GM23338 (cell line): Measurements from ENCODE around the gene TAF4. TPM values are rescaled to one million over a fixed set of nuclear protein-coding genes. Genes with fewer than 3 reads are reported as not detected.
A peak's percentile ranks its signal among the peaks of the same experiment; 100 is the strongest.

ENCODE experiments used
- ATAC-seq: fragments of 200-7000 bp; cut with Tn5 transposase; 3 replicates; pipeline ENCODE4 v1.9.1; 2020
- DNase-seq: peaks from one replicate; pipeline ENCODE4 v3.0.0-alpha.2; 2015; ENCODE audit warnings: low spot score
- H2AFZ ChIP-seq: fragments of 200-600 bp; sonication (generic); 2 replicates; pipeline ENCODE4 v1.8.0; 2016; ENCODE audit warnings: antibody characterized with exemption, mild to moderate bottlenecking, moderate library complexity
- H3F3A ChIP-seq: fragments of 200-600 bp; sonication (generic); replicated peaks from 2 replicates; pipeline ENCODE4 v1.8.0; 2017; ENCODE audit warnings: antibody characterized with exemption, mixed run types, low read depth
- H3K27ac ChIP-seq: fragments of 200-600 bp; sonication (generic); 2 replicates; pipeline ENCODE4 v1.6.1; 2016; ENCODE audit warnings: low read depth
- H3K27me3 ChIP-seq: fragments of 200-600 bp; sonication (generic); 2 replicates; pipeline ENCODE4 v1.8.0; 2016; ENCODE audit warnings: mild to moderate bottlenecking, mixed run types, moderate library complexity; ENCODE audit not compliant: insufficient read depth
- H3K36me3 ChIP-seq: fragments of 200-600 bp; sonication (generic); 2 replicates; pipeline ENCODE4 v1.8.0; 2016; ENCODE audit warnings: mild to moderate bottlenecking; ENCODE audit not compliant: insufficient read depth
- H3K4me1 ChIP-seq: fragments of 200-600 bp; sonication (generic); 2 replicates; pipeline ENCODE4 v1.8.0; 2016; ENCODE audit warnings: mild to moderate bottlenecking, moderate library complexity; ENCODE audit not compliant: insufficient read depth
- H3K4me2 ChIP-seq: fragments of 200-600 bp; sonication (generic); 2 replicates; pipeline ENCODE4 v1.7.1; 2017; ENCODE audit warnings: mixed run types
- H3K4me3 ChIP-seq: fragments of 200-600 bp; sonication (generic); 2 replicates; pipeline ENCODE4 v1.6.1; 2016; ENCODE audit warnings: mixed run types
- H3K79me2 ChIP-seq: fragments of 200-600 bp; sonication (generic); replicated peaks from 2 replicates; pipeline ENCODE4 v1.8.0; 2017; ENCODE audit warnings: mild to moderate bottlenecking; ENCODE audit not compliant: insufficient read depth
- H3K9me2 ChIP-seq: fragments of 200-600 bp; sonication (generic); 2 replicates; pipeline ENCODE4 v1.8.0; 2017; ENCODE audit not compliant: insufficient read depth
- H4K20me1 ChIP-seq: fragments of 200-600 bp; sonication (generic); replicated peaks from 2 replicates; pipeline ENCODE4 v1.8.0; 2017; ENCODE audit warnings: mild to moderate bottlenecking; ENCODE audit not compliant: insufficient read depth
- H3K27ac Mint-ChIP-seq: 2 replicates; pipeline ENCODE4 v1.8.0; 2020; ENCODE audit warnings: inconsistent platforms, mild to moderate bottlenecking, moderate library complexity, mixed read lengths
- H3K27me3 Mint-ChIP-seq: 3 replicates; pipeline ENCODE4 v1.8.0; 2022; ENCODE audit warnings: low read depth, mild to moderate bottlenecking, moderate library complexity, mixed read lengths, inconsistent platforms; ENCODE audit not compliant: insufficient read depth, poor library complexity
- H3K36me3 Mint-ChIP-seq: 3 replicates; pipeline ENCODE4 v1.8.0; 2021; ENCODE audit warnings: low read depth, mild to moderate bottlenecking, inconsistent platforms, moderate library complexity, mixed read lengths
- H3K4me1 Mint-ChIP-seq: 3 replicates; pipeline ENCODE4 v1.8.0; 2020; ENCODE audit warnings: mild to moderate bottlenecking, inconsistent platforms, mixed read lengths
- H3K4me3 Mint-ChIP-seq: 3 replicates; pipeline ENCODE4 v1.8.0; 2021; ENCODE audit warnings: moderate library complexity, mild to moderate bottlenecking, inconsistent platforms, mixed read lengths
- H3K9me3 Mint-ChIP-seq: 3 replicates; pipeline ENCODE4 v1.8.0; 2020; ENCODE audit warnings: moderate library complexity, mild to moderate bottlenecking, inconsistent platforms, mixed read lengths
- CREB1 ChIP-seq: fragments of 250-450 bp; sonication (Bioruptor Pico); IDR thresholded peaks from 2 replicates; pipeline ENCODE4 v1.5.0; 2020; ENCODE audit warnings: low read depth, mild to moderate bottlenecking, moderate library complexity
- JUNB ChIP-seq: IDR thresholded peaks from one replicate; pipeline ENCODE4 v1.6.1; 2016; ENCODE audit warnings: antibody characterized with exemption; ENCODE audit not compliant: unreplicated experiment
- NANOG ChIP-seq: IDR thresholded peaks from 2 replicates; pipeline ENCODE4 v1.6.1; 2016; ENCODE audit warnings: antibody characterized with exemption, borderline replicate concordance
- ZNF114 ChIP-seq: fragments of 250-450 bp; sonication (Bioruptor Pico); IDR thresholded peaks from 2 replicates; pipeline ENCODE4 v1.5.0; 2020; ENCODE audit warnings: mild to moderate bottlenecking, moderate library complexity
- polyA plus RNA-seq: library from polyadenylated mRNA; unstranded; fragments of >200 nt; fragmentation: Nextera tagmentation; extraction: Ambion mirVana; gene quantifications from 2 replicates; pipeline ENCODE4 v1.2.1, GENCODE V29; 2016
- total RNA-seq: library from RNA; depleted of rRNA; stranded (reverse); fragments of >200 nt; shearing (Covaris generic); gene quantifications from 2 replicates; pipeline ENCODE4 v1.2.3, GENCODE V29; 2014
- TF ChIP-seq, protein P1 (sequence below), 2 experiments: fragments of 200-600 bp in 1 of 2; sonication (generic) in 1 of 2; conservative IDR thresholded peaks; 2 replicates each; pipeline versions ENCODE4 v1.5.1 to v1.6.1; 2016 to 2017; ENCODE audit warnings: antibody characterized with exemption in 2 of 2, low read depth in 2 of 2, mild to moderate bottlenecking in 2 of 2, moderate library complexity in 1 of 2
- TF ChIP-seq, protein P2 (sequence below): fragments of 250-450 bp; sonication (Bioruptor Pico); IDR thresholded peaks from 2 replicates; pipeline ENCODE4 v1.5.0; 2020; ENCODE audit warnings: mild to moderate bottlenecking, moderate library complexity

Gene TAF4
- total and polyA plus RNA-seq, 2 experiments from 2014 or later = 7.2 to 60.0 TPM

- Histone ChIP-seq H3K4me2 (no peak overlapping the region), H3K4me3 (no peak overlapping the region), H3K36me3 (no peaks in the 10 kb centered on the region), H3K27ac (no peak overlapping the region), H3F3A (no peaks in the 10 kb centered on the region; the same call in 1 of the 2 replicates), H3K27me3 (no peaks in the 10 kb centered on the region), H3K4me1 (peaks cover 24% of the 10 kb centered on the region), H2AFZ (no peak overlapping the region), H3K9me2 (no peaks in the 10 kb centered on the region), H3K79me2 (peaks cover 100% of the 10 kb centered on the region), H4K20me1 (peaks cover 78% of the 10 kb centered on the region)
- TF ChIP-seq, protein P1, sequence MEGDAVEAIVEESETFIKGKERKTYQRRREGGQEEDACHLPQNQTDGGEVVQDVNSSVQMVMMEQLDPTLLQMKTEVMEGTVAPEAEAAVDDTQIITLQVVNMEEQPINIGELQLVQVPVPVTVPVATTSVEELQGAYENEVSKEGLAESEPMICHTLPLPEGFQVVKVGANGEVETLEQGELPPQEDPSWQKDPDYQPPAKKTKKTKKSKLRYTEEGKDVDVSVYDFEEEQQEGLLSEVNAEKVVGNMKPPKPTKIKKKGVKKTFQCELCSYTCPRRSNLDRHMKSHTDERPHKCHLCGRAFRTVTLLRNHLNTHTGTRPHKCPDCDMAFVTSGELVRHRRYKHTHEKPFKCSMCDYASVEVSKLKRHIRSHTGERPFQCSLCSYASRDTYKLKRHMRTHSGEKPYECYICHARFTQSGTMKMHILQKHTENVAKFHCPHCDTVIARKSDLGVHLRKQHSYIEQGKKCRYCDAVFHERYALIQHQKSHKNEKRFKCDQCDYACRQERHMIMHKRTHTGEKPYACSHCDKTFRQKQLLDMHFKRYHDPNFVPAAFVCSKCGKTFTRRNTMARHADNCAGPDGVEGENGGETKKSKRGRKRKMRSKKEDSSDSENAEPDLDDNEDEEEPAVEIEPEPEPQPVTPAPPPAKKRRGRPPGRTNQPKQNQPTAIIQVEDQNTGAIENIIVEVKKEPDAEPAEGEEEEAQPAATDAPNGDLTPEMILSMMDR (conservative IDR thresholded peaks at IDR 0.05; ENCODE audit: low read depth in 2 of 2) = no peak
- TF ChIP-seq CREB1 (CRISPR knock-in tag) (no peak), JUNB (no peak), ZNF114 (no peak), NANOG (no peak)
- TF ChIP-seq, protein P2, sequence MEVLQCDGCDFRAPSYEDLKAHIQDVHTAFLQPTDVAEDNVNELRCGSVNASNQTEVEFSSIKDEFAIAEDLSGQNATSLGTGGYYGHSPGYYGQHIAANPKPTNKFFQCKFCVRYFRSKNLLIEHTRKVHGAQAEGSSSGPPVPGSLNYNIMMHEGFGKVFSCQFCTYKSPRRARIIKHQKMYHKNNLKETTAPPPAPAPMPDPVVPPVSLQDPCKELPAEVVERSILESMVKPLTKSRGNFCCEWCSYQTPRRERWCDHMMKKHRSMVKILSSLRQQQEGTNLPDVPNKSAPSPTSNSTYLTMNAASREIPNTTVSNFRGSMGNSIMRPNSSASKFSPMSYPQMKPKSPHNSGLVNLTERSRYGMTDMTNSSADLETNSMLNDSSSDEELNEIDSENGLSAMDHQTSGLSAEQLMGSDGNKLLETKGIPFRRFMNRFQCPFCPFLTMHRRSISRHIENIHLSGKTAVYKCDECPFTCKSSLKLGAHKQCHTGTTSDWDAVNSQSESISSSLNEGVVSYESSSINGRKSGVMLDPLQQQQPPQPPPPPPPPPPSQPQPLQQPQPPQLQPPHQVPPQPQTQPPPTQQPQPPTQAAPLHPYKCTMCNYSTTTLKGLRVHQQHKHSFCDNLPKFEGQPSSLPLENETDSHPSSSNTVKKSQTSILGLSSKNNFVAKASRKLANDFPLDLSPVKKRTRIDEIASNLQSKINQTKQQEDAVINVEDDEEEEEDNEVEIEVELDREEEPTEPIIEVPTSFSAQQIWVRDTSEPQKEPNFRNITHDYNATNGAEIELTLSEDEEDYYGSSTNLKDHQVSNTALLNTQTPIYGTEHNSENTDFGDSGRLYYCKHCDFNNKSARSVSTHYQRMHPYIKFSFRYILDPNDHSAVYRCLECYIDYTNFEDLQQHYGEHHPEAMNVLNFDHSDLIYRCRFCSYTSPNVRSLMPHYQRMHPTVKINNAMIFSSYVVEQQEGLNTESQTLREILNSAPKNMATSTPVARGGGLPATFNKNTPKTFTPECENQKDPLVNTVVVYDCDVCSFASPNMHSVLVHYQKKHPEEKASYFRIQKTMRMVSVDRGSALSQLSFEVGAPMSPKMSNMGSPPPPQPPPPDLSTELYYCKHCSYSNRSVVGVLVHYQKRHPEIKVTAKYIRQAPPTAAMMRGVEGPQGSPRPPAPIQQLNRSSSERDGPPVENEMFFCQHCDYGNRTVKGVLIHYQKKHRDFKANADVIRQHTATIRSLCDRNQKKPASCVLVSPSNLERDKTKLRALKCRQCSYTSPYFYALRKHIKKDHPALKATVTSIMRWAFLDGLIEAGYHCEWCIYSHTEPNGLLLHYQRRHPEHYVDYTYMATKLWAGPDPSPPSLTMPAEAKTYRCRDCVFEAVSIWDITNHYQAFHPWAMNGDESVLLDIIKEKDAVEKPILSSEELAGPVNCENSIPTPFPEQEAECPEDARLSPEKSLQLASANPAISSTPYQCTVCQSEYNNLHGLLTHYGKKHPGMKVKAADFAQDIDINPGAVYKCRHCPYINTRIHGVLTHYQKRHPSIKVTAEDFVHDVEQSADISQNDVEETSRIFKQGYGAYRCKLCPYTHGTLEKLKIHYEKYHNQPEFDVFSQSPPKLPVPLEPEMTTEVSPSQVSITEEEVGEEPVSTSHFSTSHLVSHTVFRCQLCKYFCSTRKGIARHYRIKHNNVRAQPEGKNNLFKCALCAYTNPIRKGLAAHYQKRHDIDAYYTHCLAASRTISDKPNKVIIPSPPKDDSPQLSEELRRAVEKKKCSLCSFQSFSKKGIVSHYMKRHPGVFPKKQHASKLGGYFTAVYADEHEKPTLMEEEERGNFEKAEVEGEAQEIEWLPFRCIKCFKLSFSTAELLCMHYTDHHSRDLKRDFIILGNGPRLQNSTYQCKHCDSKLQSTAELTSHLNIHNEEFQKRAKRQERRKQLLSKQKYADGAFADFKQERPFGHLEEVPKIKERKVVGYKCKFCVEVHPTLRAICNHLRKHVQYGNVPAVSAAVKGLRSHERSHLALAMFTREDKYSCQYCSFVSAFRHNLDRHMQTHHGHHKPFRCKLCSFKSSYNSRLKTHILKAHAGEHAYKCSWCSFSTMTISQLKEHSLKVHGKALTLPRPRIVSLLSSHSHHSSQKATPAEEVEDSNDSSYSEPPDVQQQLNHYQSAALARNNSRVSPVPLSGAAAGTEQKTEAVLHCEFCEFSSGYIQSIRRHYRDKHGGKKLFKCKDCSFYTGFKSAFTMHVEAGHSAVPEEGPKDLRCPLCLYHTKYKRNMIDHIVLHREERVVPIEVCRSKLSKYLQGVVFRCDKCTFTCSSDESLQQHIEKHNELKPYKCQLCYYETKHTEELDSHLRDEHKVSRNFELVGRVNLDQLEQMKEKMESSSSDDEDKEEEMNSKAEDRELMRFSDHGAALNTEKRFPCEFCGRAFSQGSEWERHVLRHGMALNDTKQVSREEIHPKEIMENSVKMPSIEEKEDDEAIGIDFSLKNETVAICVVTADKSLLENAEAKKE (CRISPR knock-in tag) = no peak
- H3K4me3 Mint-ChIP-seq = no peak overlapping the region
- H3K9me3 Mint-ChIP-seq = peaks cover 4% of the 10 kb centered on the region; the same call in 2 of the 3 replicates
- ATAC-seq = peak; percentile 20
- H3K4me1 Mint-ChIP-seq = peaks cover 50% of the 10 kb centered on the region
- DNase-seq = no peak
- H3K27me3 Mint-ChIP-seq = peaks cover 10% of the 10 kb centered on the region
- H3K36me3 Mint-ChIP-seq = peaks cover 4% of the 10 kb centered on the region; the same call in 2 of the 3 replicates
- H3K27ac Mint-ChIP-seq = no peak overlapping the region
Observed at GRCh38 chr20:62032609-62033368, 32.9 kb downstream of the TAF4 start.
